AG10803 (cell line): Measurements from ENCODE around the gene ZNF664.
"Not testable (repeated sequence)": the region's sequence is repeated elsewhere in the genome, so short reads cannot be mapped to it uniquely, and the experiment has no call there.

ENCODE experiments used
- DNase-seq: peaks from one replicate; pipeline ENCODE4 v3.0.0; 2010; ENCODE audit warnings: low read depth
- H3K4me3 ChIP-seq: 2 replicates; pipeline ENCODE4 v1.5.1; 2011; ENCODE audit warnings: mild to moderate bottlenecking, low read length, control low read depth
- CTCF ChIP-seq: conservative IDR thresholded peaks from 2 replicates; pipeline ENCODE4 v1.5.1; 2011; ENCODE audit warnings: mild to moderate bottlenecking, low read length, control low read depth, inconsistent platforms

Gene ZNF664

GRCh38 chr12:123946152-123946515 is 26.9 kb upstream of the ZNF664 start:
- no peak overlapping the region for H3K4me3 ChIP-seq
- TF ChIP-seq CTCF: no peak
- no peak for DNase-seq

DNA sequence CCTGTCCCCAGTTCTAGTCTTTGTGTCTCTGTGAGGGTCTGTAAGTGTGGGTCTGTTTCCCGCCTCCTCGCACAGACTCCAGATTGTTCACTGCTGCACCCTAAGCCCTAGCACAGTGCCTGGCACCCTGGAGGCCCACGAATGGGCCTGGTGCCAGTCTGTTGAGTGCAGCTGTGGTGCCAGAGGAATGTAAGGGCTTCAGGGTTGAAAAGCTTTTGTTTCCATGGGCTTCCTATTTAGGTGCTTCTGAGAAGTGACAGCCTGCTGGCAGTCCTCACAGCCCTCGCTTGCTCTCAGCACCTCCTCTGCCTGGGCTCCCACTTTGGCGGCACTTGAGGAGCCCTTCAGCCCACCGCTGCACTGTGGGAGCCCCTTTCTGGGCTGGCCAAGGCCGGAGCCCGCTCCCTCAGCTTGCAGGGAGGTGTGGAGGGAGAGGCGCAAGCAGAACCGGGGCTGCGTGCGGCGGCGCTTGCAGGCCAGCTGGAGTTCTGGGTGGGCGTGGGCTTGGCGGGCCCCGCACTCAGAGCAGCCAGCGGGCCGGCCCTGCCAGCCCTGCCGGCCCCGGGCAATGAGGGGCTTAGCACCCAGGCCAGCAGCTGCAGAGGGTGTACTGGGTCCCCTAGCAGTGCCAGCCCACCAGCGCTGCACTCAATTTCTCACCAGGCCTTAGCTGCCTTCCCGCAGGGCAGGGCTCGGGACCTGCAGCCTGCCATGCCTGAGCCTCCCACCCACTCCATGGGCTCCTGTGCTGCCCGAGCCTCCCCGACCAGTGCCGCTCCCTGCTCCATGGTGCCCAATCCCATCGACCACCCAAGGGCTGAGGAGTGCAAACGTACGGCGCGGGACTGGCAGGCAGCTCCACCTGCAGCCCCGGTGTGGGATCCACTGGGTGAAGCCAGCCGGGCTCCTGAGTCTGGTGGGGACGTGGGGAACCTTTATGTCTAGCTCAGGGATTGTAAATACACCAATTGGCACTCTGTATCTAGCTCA is 26.2 kb upstream of the ZNF664 start:
- DNase-seq, H3K4me3 ChIP-seq: not testable (repeated sequence)

- not testable (repeated sequence) for DNase-seq, H3K4me3 ChIP-seq
Measured at GRCh38 chr12:123947531-123947930, 25.5 kb upstream of the ZNF664 start.

GRCh38 chr12:123948401-123948795 is 24.6 kb upstream of the ZNF664 start:
- no peak for DNase-seq
- no peak overlapping the region for H3K4me3 ChIP-seq
- TF ChIP-seq CTCF: no peak

DNA sequence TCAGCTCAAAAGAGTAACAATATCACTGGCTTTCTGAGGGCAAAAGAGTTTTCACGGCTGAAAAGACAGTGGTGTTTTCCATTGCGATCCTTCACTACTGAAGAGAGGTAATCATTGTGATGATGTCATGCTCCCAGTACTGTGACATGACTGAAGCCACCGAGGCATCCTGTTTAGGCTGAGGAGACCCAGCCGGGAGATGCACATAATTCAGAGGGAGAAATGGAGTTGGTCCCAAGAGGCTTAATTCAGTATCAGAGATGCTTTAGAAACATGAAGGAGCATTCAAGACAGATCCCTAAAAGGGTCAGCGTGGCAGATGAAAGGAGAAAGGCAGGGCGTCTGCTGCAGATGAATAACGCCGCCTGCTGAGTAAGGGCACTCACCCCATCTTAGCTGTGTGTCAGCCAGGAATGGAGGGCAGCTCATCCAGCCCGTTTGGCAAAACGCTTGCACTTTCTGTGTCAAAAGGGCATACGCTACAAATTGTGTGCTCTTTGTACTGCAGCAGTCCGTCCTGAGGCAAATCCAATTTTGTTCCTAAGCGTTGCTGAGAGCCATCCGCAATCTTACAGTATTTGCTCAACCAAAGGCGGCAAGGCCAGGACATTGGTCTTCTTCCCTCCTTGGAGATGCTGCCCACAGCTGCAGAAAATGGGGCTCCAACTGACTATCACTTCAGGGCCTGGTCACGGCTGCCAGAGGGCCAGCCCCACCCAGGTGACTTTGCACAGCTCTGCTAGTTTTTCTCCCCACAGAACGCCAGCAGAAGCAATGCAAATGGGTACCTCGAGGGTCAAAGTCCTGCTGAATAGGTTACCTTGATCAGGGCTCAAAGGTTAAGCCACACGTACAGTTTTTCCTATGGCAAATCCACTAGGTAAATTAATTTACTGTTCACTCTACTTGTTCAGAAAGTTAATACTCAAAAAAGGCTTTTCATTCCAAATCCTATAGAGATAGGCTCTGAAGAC is 23.9 kb upstream of the ZNF664 start:
- no peak for DNase-seq
- TF ChIP-seq CTCF: no peak
- no peak overlapping the region for H3K4me3 ChIP-seq

- H3K4me3 ChIP-seq: no peak overlapping the region
- TF ChIP-seq CTCF: no peak
Measured at GRCh38 chr12:123949770-123950165, 23.2 kb upstream of the ZNF664 start.

GRCh38 chr12:123950476-123951349 is 22.3 kb upstream of the ZNF664 start:
- DNase-seq: no peak
- TF ChIP-seq CTCF: no peak
- H3K4me3 ChIP-seq: no peak overlapping the region

More at GRCh38 chr12:123949770-123950165, 23.2 kb upstream of the ZNF664 start:
- DNase-seq: no peak
